IMR-90 (cell line): Measurements from ENCODE around the gene FAXC.

Experiments
- POLR2A ChIP-seq: IDR thresholded peaks from 2 replicates; pipeline ENCODE4 v1.6.1; 2012; ENCODE audit warnings: mild to moderate bottlenecking, low read depth, low read length
- RCOR1 ChIP-seq: IDR thresholded peaks from 2 replicates; pipeline ENCODE4 v1.6.1; 2012; ENCODE audit warnings: mild to moderate bottlenecking, low read length, improper control_type of control experiment; ENCODE audit not compliant: insufficient replicate concordance

- no peak for TF ChIP-seq RCOR1
- TF ChIP-seq POLR2A: no peak
Measured at GRCh38 chr6:99312354-99312753, 37.1 kb downstream of the FAXC start.
